Measurements from ENCODE around the gene CSNK1D.
A peak's percentile ranks its signal among the peaks of the same experiment; 100 is the strongest.

Gene CSNK1D

GRCh38 chr17:82238472-82239201 is 34.9 kb downstream of the CSNK1D start (continued):
- TF ChIP-seq, protein P1, sequence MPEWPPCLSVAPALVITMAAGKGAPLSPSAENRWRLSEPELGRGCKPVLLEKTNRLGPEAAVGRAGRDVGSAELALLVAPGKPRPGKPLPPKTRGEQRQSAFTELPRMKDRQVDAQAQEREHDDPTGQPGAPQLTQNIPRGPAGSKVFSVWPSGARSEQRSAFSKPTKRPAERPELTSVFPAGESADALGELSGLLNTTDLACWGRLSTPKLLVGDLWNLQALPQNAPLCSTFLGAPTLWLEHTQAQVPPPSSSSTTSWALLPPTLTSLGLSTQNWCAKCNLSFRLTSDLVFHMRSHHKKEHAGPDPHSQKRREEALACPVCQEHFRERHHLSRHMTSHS (tag by site-specific recombination; IDR thresholded peaks at IDR 0.05), result no peak
- TF ChIP-seq, protein P2, sequence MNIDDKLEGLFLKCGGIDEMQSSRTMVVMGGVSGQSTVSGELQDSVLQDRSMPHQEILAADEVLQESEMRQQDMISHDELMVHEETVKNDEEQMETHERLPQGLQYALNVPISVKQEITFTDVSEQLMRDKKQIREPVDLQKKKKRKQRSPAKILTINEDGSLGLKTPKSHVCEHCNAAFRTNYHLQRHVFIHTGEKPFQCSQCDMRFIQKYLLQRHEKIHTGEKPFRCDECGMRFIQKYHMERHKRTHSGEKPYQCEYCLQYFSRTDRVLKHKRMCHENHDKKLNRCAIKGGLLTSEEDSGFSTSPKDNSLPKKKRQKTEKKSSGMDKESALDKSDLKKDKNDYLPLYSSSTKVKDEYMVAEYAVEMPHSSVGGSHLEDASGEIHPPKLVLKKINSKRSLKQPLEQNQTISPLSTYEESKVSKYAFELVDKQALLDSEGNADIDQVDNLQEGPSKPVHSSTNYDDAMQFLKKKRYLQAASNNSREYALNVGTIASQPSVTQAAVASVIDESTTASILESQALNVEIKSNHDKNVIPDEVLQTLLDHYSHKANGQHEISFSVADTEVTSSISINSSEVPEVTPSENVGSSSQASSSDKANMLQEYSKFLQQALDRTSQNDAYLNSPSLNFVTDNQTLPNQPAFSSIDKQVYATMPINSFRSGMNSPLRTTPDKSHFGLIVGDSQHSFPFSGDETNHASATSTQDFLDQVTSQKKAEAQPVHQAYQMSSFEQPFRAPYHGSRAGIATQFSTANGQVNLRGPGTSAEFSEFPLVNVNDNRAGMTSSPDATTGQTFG (tag by site-specific recombination; IDR thresholded peaks at IDR 0.05; ENCODE audit: borderline replicate concordance), result no peak
- no peak for TF ChIP-seq ZNF701 (tag by site-specific recombination; IDR thresholded peaks at IDR 0.05)
- TF ChIP-seq ZNF596 (tag by site-specific recombination; IDR thresholded peaks at IDR 0.05), result no peak
- no peak for TF ChIP-seq ZNF133 (tag by site-specific recombination; IDR thresholded peaks at IDR 0.05)
- no peak for TF ChIP-seq ZNF311 (tag by site-specific recombination; IDR thresholded peaks at IDR 0.05; ENCODE audit: borderline replicate concordance)
- no peak for TF ChIP-seq ZNF664 (tag by site-specific recombination; IDR thresholded peaks at IDR 0.05)
- peak; percentile 38 for TF ChIP-seq ZBTB17 (tag by site-specific recombination; IDR thresholded peaks at IDR 0.05)
- no peak for TF ChIP-seq ZNF791 (tag by site-specific recombination; IDR thresholded peaks at IDR 0.05)
- TF ChIP-seq REPIN1 (tag by site-specific recombination; IDR thresholded peaks at IDR 0.05; ENCODE audit: low read depth), result no peak
- no peak for TF ChIP-seq ZNF658 (tag by site-specific recombination; IDR thresholded peaks at IDR 0.05)
- no peak for TF ChIP-seq ZNF76 (tag by site-specific recombination; IDR thresholded peaks at IDR 0.05; ENCODE audit: borderline replicate concordance, low read depth)
- no peak for TF ChIP-seq ZNF362 (tag by site-specific recombination; IDR thresholded peaks at IDR 0.05)
- no peak for TF ChIP-seq ZNF404 (tag by site-specific recombination; IDR thresholded peaks at IDR 0.05)
- TF ChIP-seq ZBTB10 (tag by site-specific recombination; IDR thresholded peaks at IDR 0.05), result 0 out of 2 replicates have a peak, but pooled peaks have one; percentile 14
- TF ChIP-seq ZFHX2 (tag by site-specific recombination; conservative IDR thresholded peaks at IDR 0.05), result peak; percentile 88
- no peak for TF ChIP-seq ZNF830 (tag by site-specific recombination; IDR thresholded peaks at IDR 0.05; ENCODE audit: low read depth)
- TF ChIP-seq, protein P3, sequence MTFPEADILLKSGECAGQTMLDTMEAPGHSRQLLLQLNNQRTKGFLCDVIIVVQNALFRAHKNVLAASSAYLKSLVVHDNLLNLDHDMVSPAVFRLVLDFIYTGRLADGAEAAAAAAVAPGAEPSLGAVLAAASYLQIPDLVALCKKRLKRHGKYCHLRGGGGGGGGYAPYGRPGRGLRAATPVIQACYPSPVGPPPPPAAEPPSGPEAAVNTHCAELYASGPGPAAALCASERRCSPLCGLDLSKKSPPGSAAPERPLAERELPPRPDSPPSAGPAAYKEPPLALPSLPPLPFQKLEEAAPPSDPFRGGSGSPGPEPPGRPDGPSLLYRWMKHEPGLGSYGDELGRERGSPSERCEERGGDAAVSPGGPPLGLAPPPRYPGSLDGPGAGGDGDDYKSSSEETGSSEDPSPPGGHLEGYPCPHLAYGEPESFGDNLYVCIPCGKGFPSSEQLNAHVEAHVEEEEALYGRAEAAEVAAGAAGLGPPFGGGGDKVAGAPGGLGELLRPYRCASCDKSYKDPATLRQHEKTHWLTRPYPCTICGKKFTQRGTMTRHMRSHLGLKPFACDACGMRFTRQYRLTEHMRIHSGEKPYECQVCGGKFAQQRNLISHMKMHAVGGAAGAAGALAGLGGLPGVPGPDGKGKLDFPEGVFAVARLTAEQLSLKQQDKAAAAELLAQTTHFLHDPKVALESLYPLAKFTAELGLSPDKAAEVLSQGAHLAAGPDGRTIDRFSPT (tag by site-specific recombination; IDR thresholded peaks at IDR 0.05), result no peak
- TF ChIP-seq ZNF223 (tag by site-specific recombination; IDR thresholded peaks at IDR 0.05), result no peak
- TF ChIP-seq GLIS2 (tag by site-specific recombination; IDR thresholded peaks at IDR 0.05), result peak; percentile 81
- no peak for TF ChIP-seq ZNF174 (tag by site-specific recombination; IDR thresholded peaks at IDR 0.05)
- TF ChIP-seq ZNF302 (tag by site-specific recombination; IDR thresholded peaks at IDR 0.05; ENCODE audit: low read depth), result no peak
- no peak for TF ChIP-seq ZNF48 (tag by site-specific recombination; IDR thresholded peaks at IDR 0.05)
- TF ChIP-seq ZEB2 (tag by site-specific recombination; IDR thresholded peaks at IDR 0.05), result 0 out of 2 replicates have a peak, but pooled peaks have one; percentile 21
- no peak for TF ChIP-seq ZNF138 (tag by site-specific recombination; IDR thresholded peaks at IDR 0.05; ENCODE audit: borderline replicate concordance)
- TF ChIP-seq ZNF423 (tag by site-specific recombination; IDR thresholded peaks at IDR 0.05), result peak; percentile 49; the same call in 1 of the 2 replicates
- TF ChIP-seq, protein P4, sequence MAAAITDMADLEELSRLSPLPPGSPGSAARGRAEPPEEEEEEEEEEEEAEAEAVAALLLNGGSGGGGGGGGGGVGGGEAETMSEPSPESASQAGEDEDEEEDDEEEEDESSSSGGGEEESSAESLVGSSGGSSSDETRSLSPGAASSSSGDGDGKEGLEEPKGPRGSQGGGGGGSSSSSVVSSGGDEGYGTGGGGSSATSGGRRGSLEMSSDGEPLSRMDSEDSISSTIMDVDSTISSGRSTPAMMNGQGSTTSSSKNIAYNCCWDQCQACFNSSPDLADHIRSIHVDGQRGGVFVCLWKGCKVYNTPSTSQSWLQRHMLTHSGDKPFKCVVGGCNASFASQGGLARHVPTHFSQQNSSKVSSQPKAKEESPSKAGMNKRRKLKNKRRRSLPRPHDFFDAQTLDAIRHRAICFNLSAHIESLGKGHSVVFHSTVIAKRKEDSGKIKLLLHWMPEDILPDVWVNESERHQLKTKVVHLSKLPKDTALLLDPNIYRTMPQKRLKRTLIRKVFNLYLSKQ (tag by site-specific recombination; IDR thresholded peaks at IDR 0.05; ENCODE audit: borderline replicate concordance), result no peak
- peak; percentile 35; the same call in 1 of the 2 replicates for TF ChIP-seq KLF8 (tag by site-specific recombination; IDR thresholded peaks at IDR 0.05)
- TF ChIP-seq KLF10 (tag by site-specific recombination; IDR thresholded peaks at IDR 0.05), result no peak
- TF ChIP-seq ZNF140 (tag by site-specific recombination; IDR thresholded peaks at IDR 0.05), result no peak
